CD4-positive, alpha-beta T cell treated with Interleukin-15 for 4 hours (primary cell): ENCODE measurements around the gene DSCAM.
"Not testable (repeated sequence)": the region's sequence is repeated elsewhere in the genome, so short reads cannot be mapped to it uniquely, and the experiment has no call there.

Experiments
- DNase-seq: peaks from one replicate; pipeline ENCODE4 v3.0.0-alpha.2; 2020; ENCODE audit warnings: low spot score

The DSCAM gene

GRCh38 chr21:40049931-40050290 lies 797.0 kb downstream of the DSCAM start:
- DNase-seq: no peak

- no peak for DNase-seq
Observed at GRCh38 chr21:40049031-40049930, 797.7 kb downstream of the DSCAM start.

- DNase-seq: no peak
Observed at GRCh38 chr21:40047993-40048730, 798.8 kb downstream of the DSCAM start.

DNA sequence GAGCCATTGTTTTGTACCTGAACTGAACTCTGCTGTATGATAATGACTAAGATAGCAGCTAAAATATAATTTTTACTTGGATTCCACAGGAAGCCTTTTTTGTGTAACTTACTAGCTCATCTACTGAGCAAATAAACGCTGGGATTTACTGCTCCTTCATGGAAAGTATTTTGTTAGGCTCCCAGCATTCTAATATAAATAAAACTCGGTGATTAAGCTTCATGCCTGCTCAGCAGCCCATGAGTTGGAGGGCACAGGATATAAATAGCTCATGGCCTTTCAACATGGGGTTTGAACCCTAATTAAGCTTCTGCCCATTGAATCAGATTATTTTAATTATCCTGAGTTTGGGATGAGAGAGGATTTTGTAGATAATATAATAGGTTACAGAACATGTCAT lies 799.7 kb downstream of the DSCAM start:
- DNase-seq: no peak

DNA sequence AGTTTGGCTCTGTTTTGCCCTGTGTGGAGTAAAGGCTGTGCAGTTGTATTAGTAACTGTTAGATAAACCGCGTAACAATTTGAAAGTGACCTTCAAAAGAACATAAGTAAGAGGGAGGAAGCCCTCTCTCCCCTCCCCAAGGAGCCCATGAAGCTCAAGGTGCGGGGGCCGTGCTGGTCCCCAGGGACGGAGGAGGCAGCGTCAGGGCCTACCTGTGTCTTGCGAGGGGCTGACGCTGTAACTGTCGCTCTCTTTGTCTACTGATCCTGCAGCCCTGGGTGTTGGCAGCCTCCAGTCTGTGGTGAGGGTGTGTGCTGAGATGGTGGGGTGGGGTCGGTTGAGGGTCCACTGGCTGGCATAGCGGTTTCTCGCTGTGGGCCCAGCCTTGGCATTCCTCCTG lies 803.1 kb downstream of the DSCAM start:
- no peak for DNase-seq

- DNase-seq: no peak
Observed at GRCh38 chr21:40043423-40043822, 803.5 kb downstream of the DSCAM start.

- DNase-seq: no peak
Observed at GRCh38 chr21:40041446-40041845, 805.5 kb downstream of the DSCAM start.

- not testable (repeated sequence) for DNase-seq
Observed at GRCh38 chr21:40033156-40033782, 813.7 kb downstream of the DSCAM start.

- DNase-seq: no peak
Observed at GRCh38 chr21:40029888-40030287, 817.1 kb downstream of the DSCAM start.

GRCh38 chr21:40028393-40028792 lies 818.6 kb downstream of the DSCAM start:
- not testable (repeated sequence) for DNase-seq

DNA sequence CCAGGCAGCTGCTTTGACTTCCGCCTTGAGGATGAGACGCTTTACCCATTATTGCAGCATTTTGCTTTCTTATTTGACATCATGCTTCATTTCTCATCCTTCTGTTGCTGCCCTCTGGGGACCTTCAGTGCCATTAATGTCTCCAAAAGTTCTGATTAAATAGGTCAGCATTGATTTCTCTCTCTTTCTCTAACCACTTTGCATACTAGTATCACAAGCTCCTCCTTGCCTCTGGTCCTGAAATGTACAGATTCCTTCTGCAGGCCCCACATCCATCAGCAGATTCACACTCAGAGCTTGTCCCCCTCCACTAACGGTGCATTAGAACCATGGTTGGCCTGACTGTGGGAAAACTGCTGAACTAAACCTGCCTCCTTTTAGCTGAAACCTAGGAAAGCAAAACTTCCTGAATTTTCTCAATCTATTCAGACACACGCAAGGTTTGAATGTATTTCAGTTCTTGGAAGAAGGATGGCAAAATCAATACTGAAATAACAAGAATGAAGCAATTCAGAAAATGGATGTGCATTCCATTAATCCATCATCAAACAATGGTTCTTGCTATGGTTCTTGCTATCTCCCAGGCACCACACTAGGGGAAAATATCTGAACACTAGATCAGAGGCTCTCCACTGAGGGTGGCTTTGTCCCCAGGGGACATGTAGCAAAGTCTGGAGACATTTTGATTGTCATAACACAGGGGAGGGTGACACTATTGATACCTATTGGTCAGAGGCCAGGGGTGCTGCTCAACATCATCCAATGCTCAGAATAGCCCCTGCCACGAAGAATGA lies 825.2 kb downstream of the DSCAM start:
- DNase-seq: no peak

GRCh38 chr21:40020651-40021050 lies 826.3 kb downstream of the DSCAM start:
- DNase-seq: no peak

DNA sequence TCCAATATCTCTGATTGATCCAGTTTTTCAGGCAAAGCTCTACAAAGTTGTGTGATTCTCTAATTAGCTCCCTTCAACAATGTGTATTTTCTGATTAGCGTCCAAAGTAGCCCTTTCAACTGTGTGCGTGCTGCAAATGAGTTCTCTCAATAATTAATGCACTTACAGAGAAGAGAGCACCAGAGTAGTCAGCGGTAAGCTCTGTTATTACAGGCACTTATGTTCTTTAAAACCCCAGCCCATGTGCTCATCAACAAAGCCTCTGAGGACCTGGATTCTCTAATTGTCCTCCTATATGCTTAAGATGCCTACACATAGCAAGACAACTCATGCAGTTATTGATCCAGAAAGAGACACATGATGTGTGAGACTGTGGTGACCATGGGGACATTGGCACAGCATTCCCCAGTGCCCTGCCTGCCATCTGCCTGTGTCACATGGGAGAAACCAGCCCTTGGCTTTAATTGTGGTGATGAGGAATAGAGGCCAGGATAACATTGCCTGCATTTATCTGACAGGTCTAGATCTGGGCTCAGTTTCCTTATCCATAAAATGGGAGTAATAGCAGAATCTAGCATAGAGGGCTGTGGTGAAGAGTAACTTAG lies 828.0 kb downstream of the DSCAM start:
- DNase-seq: no peak

DNA sequence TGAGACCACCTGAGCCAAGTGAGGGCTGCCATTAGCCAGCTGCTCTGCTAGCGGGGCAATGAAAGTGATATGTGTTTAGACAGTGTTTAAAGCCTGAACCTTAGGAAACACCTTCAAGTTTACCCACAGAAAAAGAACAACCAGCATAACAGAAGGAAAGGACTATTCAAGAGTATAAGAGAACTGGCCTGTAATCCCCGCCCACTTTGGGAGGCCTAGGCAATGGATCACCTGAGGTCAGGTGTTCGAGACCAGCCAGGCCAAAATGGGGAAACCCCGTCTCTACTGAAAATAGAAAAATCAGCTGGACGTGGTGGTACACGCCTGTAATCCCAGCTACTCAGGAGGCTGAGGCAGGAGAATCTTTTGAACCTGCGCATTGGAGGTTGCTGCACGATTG lies 830.3 kb downstream of the DSCAM start:
- DNase-seq: no peak

- no peak for DNase-seq
Observed at GRCh38 chr21:40016234-40016633, 830.7 kb downstream of the DSCAM start.

- no peak for DNase-seq
Observed at GRCh38 chr21:40015818-40016217, 831.1 kb downstream of the DSCAM start.

DNA sequence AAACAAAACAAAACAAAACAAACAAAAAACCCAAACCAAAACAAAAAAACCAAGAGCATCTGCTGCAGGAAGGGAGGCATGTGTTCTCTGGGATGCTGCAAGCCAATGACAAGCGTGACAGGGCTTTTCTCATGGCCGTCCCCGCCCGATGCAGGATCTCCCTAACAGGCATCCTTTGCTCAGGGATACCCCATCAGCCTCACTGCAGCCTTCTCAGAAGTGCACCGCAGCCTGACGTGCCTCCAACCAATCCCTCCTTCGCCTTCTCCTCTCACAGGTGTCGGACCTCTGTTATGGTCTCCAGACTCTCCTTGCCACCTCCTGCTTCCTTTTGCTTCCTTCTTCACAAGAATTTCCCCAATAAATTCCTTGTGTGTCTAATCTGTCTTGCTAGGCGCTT lies 832.6 kb downstream of the DSCAM start:
- DNase-seq: no peak

- no peak for DNase-seq
Observed at GRCh38 chr21:40013001-40013735, 833.8 kb downstream of the DSCAM start.

DNA sequence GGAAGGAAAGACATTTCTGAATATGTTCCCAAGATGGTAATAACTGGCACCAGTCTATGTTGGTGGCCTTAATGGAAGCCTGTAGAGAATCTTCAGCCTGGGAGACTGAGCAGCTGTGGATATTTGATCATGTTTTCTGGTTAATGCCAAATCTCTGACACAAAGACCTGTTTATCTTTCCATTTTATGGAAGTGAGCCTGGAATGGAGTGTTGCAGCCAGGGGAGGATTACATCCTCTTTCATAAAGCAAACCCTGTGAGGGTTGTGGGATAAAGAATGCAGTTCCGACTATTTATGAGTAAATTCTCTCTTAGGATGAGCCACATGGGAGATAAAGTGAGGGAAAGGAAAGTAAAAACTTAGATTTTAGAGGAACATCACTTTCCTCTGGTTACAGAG lies 835.6 kb downstream of the DSCAM start:
- no peak for DNase-seq

GRCh38 chr21:40002978-40003377 lies 844.0 kb downstream of the DSCAM start:
- no peak for DNase-seq
